Stomach (tissue), 9 donors: ENCODE measurements around the gene LNX1. TPM values are rescaled to one million over a fixed set of nuclear protein-coding genes. Genes with fewer than 3 reads are reported as not detected.
"Not testable (repeated sequence)": the region's sequence is repeated elsewhere in the genome, so short reads cannot be mapped to it uniquely, and the experiment has no call there.

ENCODE experiments used
- DNase-seq, 2 donors: peaks; one replicate each; pipeline versions ENCODE4 v3.0.0 to v3.0.0-alpha.2; 2013 to 2019
- H3K27ac ChIP-seq, 5 donors: fragments of 200-600 bp in 4 of 5; sonication (generic) in 4 of 5; one replicate each; pipeline ENCODE4 v1.5.1; 2013 to 2019; ENCODE audit warnings: mild to moderate bottlenecking in 1 of 5, moderate library complexity in 1 of 5
- H3K27me3 ChIP-seq, 3 donors: fragments of 200-600 bp; sonication (generic); one replicate each; pipeline ENCODE4 v1.5.1; 2017 to 2019; ENCODE audit warnings: mixed run types in 1 of 3
- H3K36me3 ChIP-seq, 4 donors: fragments of 200-600 bp; sonication (generic); 1 replicate in 3 of 4; 2 replicates in 1 of 4; pipeline ENCODE4 v1.5.1; 2016 to 2019
- H3K4me1 ChIP-seq, 4 donors: fragments of 200-600 bp; sonication (generic); one replicate each; pipeline ENCODE4 v1.5.1; 2016 to 2019
- H3K4me3 ChIP-seq, 4 donors: fragments of 200-600 bp; sonication (generic) in 3 of 4; one replicate each; pipeline ENCODE4 v1.5.1; 2016 to 2019; ENCODE audit warnings: mild to moderate bottlenecking in 1 of 4
- H3K9me3 ChIP-seq, 4 donors: fragments of 200-600 bp; sonication (generic); one replicate each; pipeline ENCODE4 v1.5.1; 2016 to 2019
- EP300 ChIP-seq: sonication (generic); formaldehyde crosslinking; IDR thresholded peaks from one replicate; pipeline ENCODE4 v1.6.1; 2017; ENCODE audit warnings: antibody characterized with exemption
- POLR2A ChIP-seq, 4 donors: fragments of 450-650 bp; IDR thresholded peaks; one replicate each; pipeline ENCODE4 v1.6.1; 2016; ENCODE audit warnings: antibody characterized with exemption in 4 of 4, control low read depth in 2 of 4, mild to moderate bottlenecking in 1 of 4, moderate library complexity in 1 of 4
- POLR2AphosphoS5 ChIP-seq, 3 donors: sonication (generic); formaldehyde crosslinking; IDR thresholded peaks; one replicate each; pipeline ENCODE4 v1.6.1; 2016; ENCODE audit warnings: antibody characterized with exemption in 3 of 3
- WGBS, 5 donors: extraction: QIAGEN DNeasy Blood & Tissue Kit in 3 of 5; methylation state at CpG; one replicate each; pipeline versions ENCODE4 v1.1.5 to v1.1.7; 2013 to 2018; 5-methylcytosine and 5-hydroxymethylcytosine counted together
- intact Hi-C: fragments of 100-400 bp; cut with DNase I; formaldehyde crosslinking; loops from one replicate; pipeline ENCODE4 v1.15.1; 2023; ENCODE audit warnings: low total_unique reads
- polyA plus RNA-seq, 3 donors: library from polyadenylated mRNA; stranded (reverse); fragments of 200-250 nt; gene quantifications; one replicate each; pipeline ENCODE4 v1.2.3, GENCODE V29; 2013
- total RNA-seq, 5 donors: library from RNA; depleted of rRNA; stranded (reverse); fragments of >200 nt; gene quantifications; one replicate each; pipeline versions ENCODE4 v1.1.0 to v1.2.3, GENCODE V29; 2014 to 2016
- TF ChIP-seq, protein P1 (sequence below), 7 experiments: fragments of 450-650 bp in 4 of 7; fragments of 200-600 bp in 3 of 7; sonication (generic) in 3 of 7; IDR thresholded peaks; one replicate each; pipeline ENCODE4 v1.5.1; 2016 to 2019; ENCODE audit warnings: antibody characterized with exemption in 7 of 7, control low read depth in 2 of 7, mild to moderate bottlenecking in 1 of 7
- donor health status: healthy with polysubstance abuse.
- donor health status: Bipolar disorder and iron deficiency.
- donor health status: healthy.

LNX1 gene
- total and polyA plus RNA-seq, 8 donors = 5.4 to 30.9 (median 11.6) TPM

DNA sequence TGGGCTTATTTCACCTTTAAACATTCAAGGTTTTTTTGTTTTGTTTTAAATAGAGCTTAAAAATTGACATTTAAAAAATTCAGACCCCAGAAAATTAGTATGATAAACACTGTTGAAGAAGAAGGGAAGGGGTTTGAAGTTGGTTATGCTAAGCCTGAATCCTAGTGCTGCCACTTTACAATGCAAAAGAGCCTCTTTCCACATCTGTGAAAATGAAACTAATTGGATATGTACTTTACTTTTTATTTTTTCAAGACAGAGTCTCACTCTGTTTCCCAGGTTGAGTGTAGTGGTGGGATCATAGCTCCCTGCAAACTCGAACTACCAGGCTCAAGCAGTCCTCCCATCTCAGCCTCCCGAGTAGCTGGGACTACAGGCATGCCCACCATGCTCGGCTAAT lies 172.1 kb downstream of the LNX1 start:
- Histone ChIP-seq H3K9me3 (no peaks in the 10 kb centered on the region), H3K27ac (no peak overlapping the region), H3K4me3 (no peak overlapping the region), H3K27me3 (no peaks in the 10 kb centered on the region), H3K36me3 (peaks cover 0 to 28% (median 8%) of the 10 kb centered on the region in 4 donors), H3K4me1 (no peaks in the 10 kb centered on the region)
- no peak for DNase-seq
- 92 to 99% (median 97%) methylated on average over 3 of the region's 3 CpGs for WGBS, 5 donors
- no peak for TF ChIP-seq POLR2AphosphoS5 (IDR thresholded peaks at IDR 0.05)
- no peak for TF ChIP-seq POLR2A (IDR thresholded peaks at IDR 0.05)
- TF ChIP-seq, protein P1, sequence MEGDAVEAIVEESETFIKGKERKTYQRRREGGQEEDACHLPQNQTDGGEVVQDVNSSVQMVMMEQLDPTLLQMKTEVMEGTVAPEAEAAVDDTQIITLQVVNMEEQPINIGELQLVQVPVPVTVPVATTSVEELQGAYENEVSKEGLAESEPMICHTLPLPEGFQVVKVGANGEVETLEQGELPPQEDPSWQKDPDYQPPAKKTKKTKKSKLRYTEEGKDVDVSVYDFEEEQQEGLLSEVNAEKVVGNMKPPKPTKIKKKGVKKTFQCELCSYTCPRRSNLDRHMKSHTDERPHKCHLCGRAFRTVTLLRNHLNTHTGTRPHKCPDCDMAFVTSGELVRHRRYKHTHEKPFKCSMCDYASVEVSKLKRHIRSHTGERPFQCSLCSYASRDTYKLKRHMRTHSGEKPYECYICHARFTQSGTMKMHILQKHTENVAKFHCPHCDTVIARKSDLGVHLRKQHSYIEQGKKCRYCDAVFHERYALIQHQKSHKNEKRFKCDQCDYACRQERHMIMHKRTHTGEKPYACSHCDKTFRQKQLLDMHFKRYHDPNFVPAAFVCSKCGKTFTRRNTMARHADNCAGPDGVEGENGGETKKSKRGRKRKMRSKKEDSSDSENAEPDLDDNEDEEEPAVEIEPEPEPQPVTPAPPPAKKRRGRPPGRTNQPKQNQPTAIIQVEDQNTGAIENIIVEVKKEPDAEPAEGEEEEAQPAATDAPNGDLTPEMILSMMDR (IDR thresholded peaks at IDR 0.05) = no peak
- no peak for TF ChIP-seq EP300
- intact Hi-C loops = no loop called here

DNA sequence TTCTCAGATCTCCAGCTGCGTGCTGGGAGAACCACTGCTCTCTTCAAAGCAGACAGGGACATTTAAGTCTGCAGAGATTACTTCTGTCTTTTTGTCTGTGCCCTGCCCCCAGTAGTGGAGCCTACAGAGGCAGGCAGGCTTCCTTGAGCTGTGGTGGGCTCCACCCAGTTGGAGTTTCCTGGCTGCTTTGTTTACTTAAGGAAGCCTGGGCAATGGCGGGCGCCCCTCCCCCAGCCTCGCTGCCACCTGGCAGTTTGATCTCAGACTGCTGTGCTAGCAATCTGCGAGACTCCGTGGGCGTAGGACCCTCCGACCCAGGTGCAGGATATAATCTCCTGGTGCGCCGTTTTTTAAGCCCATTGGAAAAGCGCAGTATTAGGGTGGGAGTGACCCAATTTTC lies 181.8 kb downstream of the LNX1 start:
- intact Hi-C loops, H3K9me3 ChIP-seq, DNase-seq, H3K27me3 ChIP-seq, H3K4me3 ChIP-seq, H3K27ac ChIP-seq, H3K4me1 ChIP-seq: not testable (repeated sequence)
- peaks cover 4 to 16% (median 14%) of the 10 kb centered on the region in 4 donors for H3K36me3 ChIP-seq
- 70 to 99% (median 99%) methylated on average over 3 to 11 of the region's 11 CpGs for WGBS, 5 donors

Other genes with a start within 250 kb of the LNX1 start
- gene SCFD2, start 225.4 kb downstream of the LNX1 start, total RNA-seq = 10 to 100 TPM in 4 of 5 donors, 1 to 10 TPM in 1; 2.9 to 40.2 (median 32.7) TPM
- 1 to 10 TPM; 3.2 to 5.2 (median 3.9) TPM for gene SCFD2, start 225.4 kb downstream of the LNX1 start, polyA plus RNA-seq
- 10 to 100 TPM; 28.0 to 91.1 (median 49.0) TPM for gene FIP1L1, start 213.8 kb downstream of the LNX1 start, total RNA-seq
- gene FIP1L1, start 213.8 kb downstream of the LNX1 start, polyA plus RNA-seq = 10 to 100 TPM; 19.9 to 30.1 (median 21.5) TPM